Measurements from ENCODE around the gene TOX2.

Gene TOX2

GRCh38 chr20:44014807-44015732 lies 100.4 kb downstream of the TOX2 start:
- Mint-ChIP-seq H3K4me1 (peaks cover 39% of the 10 kb centered on the region), H3K27ac (no peak overlapping the region), H3K27me3 (ENCODE audit: low read depth, poor library complexity) (peaks cover 19% of the 10 kb centered on the region), H3K4me3 (no peak overlapping the region), H3K36me3 (ENCODE audit: low read depth) (no peaks in the 10 kb centered on the region), H3K9me3 (no peaks in the 10 kb centered on the region)
- TF ChIP-seq, protein P1, sequence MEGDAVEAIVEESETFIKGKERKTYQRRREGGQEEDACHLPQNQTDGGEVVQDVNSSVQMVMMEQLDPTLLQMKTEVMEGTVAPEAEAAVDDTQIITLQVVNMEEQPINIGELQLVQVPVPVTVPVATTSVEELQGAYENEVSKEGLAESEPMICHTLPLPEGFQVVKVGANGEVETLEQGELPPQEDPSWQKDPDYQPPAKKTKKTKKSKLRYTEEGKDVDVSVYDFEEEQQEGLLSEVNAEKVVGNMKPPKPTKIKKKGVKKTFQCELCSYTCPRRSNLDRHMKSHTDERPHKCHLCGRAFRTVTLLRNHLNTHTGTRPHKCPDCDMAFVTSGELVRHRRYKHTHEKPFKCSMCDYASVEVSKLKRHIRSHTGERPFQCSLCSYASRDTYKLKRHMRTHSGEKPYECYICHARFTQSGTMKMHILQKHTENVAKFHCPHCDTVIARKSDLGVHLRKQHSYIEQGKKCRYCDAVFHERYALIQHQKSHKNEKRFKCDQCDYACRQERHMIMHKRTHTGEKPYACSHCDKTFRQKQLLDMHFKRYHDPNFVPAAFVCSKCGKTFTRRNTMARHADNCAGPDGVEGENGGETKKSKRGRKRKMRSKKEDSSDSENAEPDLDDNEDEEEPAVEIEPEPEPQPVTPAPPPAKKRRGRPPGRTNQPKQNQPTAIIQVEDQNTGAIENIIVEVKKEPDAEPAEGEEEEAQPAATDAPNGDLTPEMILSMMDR (IDR thresholded peaks at IDR 0.05): no peak
- no peak for DNase-seq

GRCh38 chr20:44015733-44016103 lies 101.1 kb downstream of the TOX2 start:
- Mint-ChIP-seq H3K9me3 (no peaks in the 10 kb centered on the region), H3K4me1 (peaks cover 43% of the 10 kb centered on the region), H3K36me3 (ENCODE audit: low read depth) (no peaks in the 10 kb centered on the region), H3K27ac (no peak overlapping the region), H3K27me3 (ENCODE audit: low read depth, poor library complexity) (peaks cover 19% of the 10 kb centered on the region), H3K4me3 (no peak overlapping the region)
- TF ChIP-seq, protein P1 (IDR thresholded peaks at IDR 0.05): no peak
- DNase-seq: no peak

DNA sequence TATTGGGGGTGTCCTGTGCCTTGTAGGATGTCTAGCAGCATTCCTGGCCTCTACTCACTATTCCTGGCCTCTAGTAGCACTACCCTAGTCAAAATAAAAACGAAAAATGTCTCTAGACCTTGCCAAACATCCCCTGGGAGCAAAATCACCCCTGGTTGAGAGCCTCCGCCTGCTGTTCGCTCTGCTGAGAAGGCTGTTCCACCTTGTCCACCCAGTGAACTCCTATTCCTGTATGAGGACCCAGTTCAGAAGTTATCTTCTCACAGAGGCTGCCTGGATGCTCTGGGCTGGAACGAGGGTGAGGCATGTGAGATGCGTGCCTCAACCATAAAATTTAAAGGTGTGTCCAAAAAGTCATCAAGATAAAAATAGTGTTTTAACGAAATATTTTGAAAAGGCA lies 101.9 kb downstream of the TOX2 start:
- peaks cover 50% of the 10 kb centered on the region for H3K4me1 Mint-ChIP-seq
- no peak overlapping the region for H3K4me3 Mint-ChIP-seq
- H3K9me3 Mint-ChIP-seq: no peaks in the 10 kb centered on the region
- TF ChIP-seq, protein P1 (IDR thresholded peaks at IDR 0.05): no peak
- H3K36me3 Mint-ChIP-seq (ENCODE audit: low read depth): no peaks in the 10 kb centered on the region
- no peak for DNase-seq
- no peak overlapping the region for H3K27ac Mint-ChIP-seq
- peaks cover 14% of the 10 kb centered on the region for H3K27me3 Mint-ChIP-seq (ENCODE audit: low read depth, poor library complexity)

GRCh38 chr20:44017211-44017610 lies 102.6 kb downstream of the TOX2 start:
- H3K9me3 Mint-ChIP-seq: no peaks in the 10 kb centered on the region
- no peak overlapping the region for H3K27ac Mint-ChIP-seq
- H3K27me3 Mint-ChIP-seq (ENCODE audit: low read depth, poor library complexity): peaks cover 12% of the 10 kb centered on the region
- H3K36me3 Mint-ChIP-seq (ENCODE audit: low read depth): no peaks in the 10 kb centered on the region
- no peak overlapping the region for H3K4me3 Mint-ChIP-seq
- TF ChIP-seq, protein P1 (IDR thresholded peaks at IDR 0.05): no peak
- no peak for DNase-seq
- peaks cover 50% of the 10 kb centered on the region for H3K4me1 Mint-ChIP-seq

- Mint-ChIP-seq H3K9me3 (no peaks in the 10 kb centered on the region), H3K27me3 (ENCODE audit: low read depth, poor library complexity) (peaks cover 12% of the 10 kb centered on the region), H3K4me1 (peaks cover 50% of the 10 kb centered on the region), H3K4me3 (no peak overlapping the region), H3K36me3 (ENCODE audit: low read depth) (no peaks in the 10 kb centered on the region), H3K27ac (no peak overlapping the region)
- DNase-seq: no peak
- TF ChIP-seq, protein P1 (IDR thresholded peaks at IDR 0.05): no peak
Observed at GRCh38 chr20:44017905-44018258, 103.2 kb downstream of the TOX2 start.
